HT-29 (cell line): Measurements from ENCODE around the gene IQCN. TPM values are rescaled to one million over a fixed set of nuclear protein-coding genes. Genes with fewer than 3 reads are reported as not detected.

Experiments used
- DNase-seq: peaks from one replicate; pipeline ENCODE4 v3.0.0-alpha.2; 2015; ENCODE audit warnings: low spot score
- total RNA-seq: library from RNA; depleted of rRNA; stranded (reverse); fragments of >200 nt; shearing (Covaris generic); gene quantifications from 2 replicates; pipeline ENCODE4 v1.2.3, GENCODE V29; 2014

Gene IQCN
- total RNA-seq, 1 experiment from 2014 or later = 0.71 TPM

GRCh38 chr19:18286973-18287635, 12.9 kb upstream of the IQCN start:
- DNase-seq = no peak

- no peak for DNase-seq
Observed at GRCh38 chr19:18284712-18285360, 10.6 kb upstream of the IQCN start.

- DNase-seq = no peak
Observed at GRCh38 chr19:18283338-18283737, 9.1 kb upstream of the IQCN start.

- peak; percentile 15 for DNase-seq
Observed at GRCh38 chr19:18282788-18283141, 8.5 kb upstream of the IQCN start.

- no peak for DNase-seq
Observed at GRCh38 chr19:18282021-18282787, 8.0 kb upstream of the IQCN start.

- DNase-seq = peak; percentile 91
Observed at GRCh38 chr19:18281082-18282020, 7.1 kb upstream of the IQCN start, which contains the start of gene JUND. Gene JUND (minus strand): TSS chr19:18281622. CDS start chr19:18281484, 138 bp downstream.

- peak; percentile 63 for DNase-seq
Observed at GRCh38 chr19:18280247-18281081, 6.2 kb upstream of the IQCN start.

- DNase-seq = peak; percentile 84
Observed at GRCh38 chr19:18279516-18280246, 5.4 kb upstream of the IQCN start.

GRCh38 chr19:18279266-18279515, 4.9 kb upstream of the IQCN start:
- DNase-seq = no peak

- DNase-seq = peak; percentile 32
Observed at GRCh38 chr19:18278521-18279265, 4.4 kb upstream of the IQCN start.

- peak; percentile 80 for DNase-seq
Observed at GRCh38 chr19:18274781-18275356, 617 bp upstream of the IQCN start.

GRCh38 chr19:18273561-18274218, 562 bp downstream of the IQCN start:
- no peak for DNase-seq

- DNase-seq = no peak
Observed at GRCh38 chr19:18271433-18271841, 2.8 kb downstream of the IQCN start.

GRCh38 chr19:18270326-18270725, 3.9 kb downstream of the IQCN start:
- no peak for DNase-seq

GRCh38 chr19:18269070-18269723, 5.1 kb downstream of the IQCN start:
- no peak for DNase-seq

- DNase-seq = no peak
Observed at GRCh38 chr19:18266771-18267686, 7.2 kb downstream of the IQCN start.

- no peak for DNase-seq
Observed at GRCh38 chr19:18265582-18265981, 8.7 kb downstream of the IQCN start.
